H1 (cell line): Measurements from ENCODE around the gene CRNN. TPM values are rescaled to one million over a fixed set of nuclear protein-coding genes. Genes with fewer than 3 reads are reported as not detected.
A peak's percentile ranks its signal among the peaks of the same experiment; 100 is the strongest.

Experiments
- CTCF ChIA-PET: fragments of 300-600 bp; sonication (Branson Sonifier 250); formaldehyde crosslinking; loops from one replicate; lab custom pipeline; 2021; ENCODE audit not compliant: partially characterized antibody; lab: Charles Lee
- POLR2A ChIA-PET: fragments of 300-600 bp; sonication (Branson Sonifier 250); formaldehyde crosslinking; loops from one replicate; lab custom pipeline; 2021; ENCODE audit warnings: inconsistent platforms; ENCODE audit not compliant: partially characterized antibody; lab: Charles Lee
- DNase-seq, 2 experiments: peaks; one replicate each; pipeline versions ENCODE4 v3.0.0 to v3.0.0-alpha.2; 2010 to 2022; ENCODE audit warnings: low spot score in 2 of 2, low read depth in 1 of 2, mixed read lengths in 1 of 2
- FAIRE-seq: peaks from 2 replicates; lab custom pipeline; 2011; peaks lifted over from hg19 to GRCh38; lab: Jason Lieb, UNC
- H2AFZ ChIP-seq: 2 replicates; pipeline ENCODE4 v1.8.1; 2012; ENCODE audit warnings: low read length, inconsistent platforms
- H2AK5ac ChIP-seq: 2 replicates; pipeline ENCODE4 v1.6.1; 2013; ENCODE audit warnings: low read depth, low read length
- H2BK120ac ChIP-seq: replicated peaks from 2 replicates; pipeline ENCODE3; 2013; ENCODE audit warnings: low read depth, low read length, inconsistent platforms
- H2BK12ac ChIP-seq: 2 replicates; pipeline ENCODE4 v1.6.1; 2013; ENCODE audit warnings: low read depth, low read length
- H2BK15ac ChIP-seq: 2 replicates; pipeline ENCODE4 v1.6.1; 2013; ENCODE audit warnings: low read length
- H2BK20ac ChIP-seq: 2 replicates; pipeline ENCODE4 v1.6.1; 2013; ENCODE audit warnings: low read length
- H2BK5ac ChIP-seq: 2 replicates; pipeline ENCODE4 v1.6.1; 2013; ENCODE audit warnings: low read depth, low read length
- H3K14ac ChIP-seq: 2 replicates; pipeline ENCODE4 v1.6.1; 2013; ENCODE audit warnings: inconsistent platforms; ENCODE audit not compliant: insufficient read length
- H3K18ac ChIP-seq: 2 replicates; pipeline ENCODE4 v1.6.1; 2013; ENCODE audit warnings: low read length; ENCODE audit errors: extremely low read depth
- H3K23ac ChIP-seq: 2 replicates; pipeline ENCODE4 v1.6.1; 2013; ENCODE audit warnings: inconsistent platforms; ENCODE audit not compliant: insufficient read length
- H3K23me2 ChIP-seq: 2 replicates; pipeline ENCODE4 v1.6.1; 2013; ENCODE audit warnings: low read depth, low read length
- H3K27ac ChIP-seq: 2 replicates; pipeline ENCODE4 v1.6.1; 2011; ENCODE audit warnings: low read depth, low read length, inconsistent platforms
- H3K27me3 ChIP-seq, 4 experiments: replicated peaks in 1 of 4; 1 replicate in 1 of 4; 2 replicates in 3 of 4; pipeline versions ENCODE4 v1.6.1 to v1.8.1; 2011 to 2013; ENCODE audit warnings: low read length in 3 of 4, mild to moderate bottlenecking in 3 of 4, inconsistent platforms in 2 of 4, mixed read lengths in 2 of 4, moderate library complexity in 1 of 4; ENCODE audit not compliant: control insufficient read depth in 3 of 4, insufficient read depth in 3 of 4; ENCODE audit errors: extremely low read depth in 1 of 4
- H3K36me3 ChIP-seq, 4 experiments: 2 replicates each; pipeline versions ENCODE4 v1.6.1 to v1.8.1; 2011 to 2013; ENCODE audit warnings: mild to moderate bottlenecking in 4 of 4, low read length in 3 of 4, moderate library complexity in 2 of 4, control low read depth in 1 of 4, inconsistent platforms in 1 of 4; ENCODE audit not compliant: insufficient read depth in 4 of 4, control insufficient read depth in 2 of 4
- H3K4ac ChIP-seq: replicated peaks from 2 replicates; pipeline ENCODE3; 2013; ENCODE audit warnings: low read length, low read depth, mixed read lengths, inconsistent platforms; ENCODE audit not compliant: insufficient read length
- H3K4me1 ChIP-seq, 4 experiments: replicated peaks in 1 of 4; 1 replicate in 1 of 4; 2 replicates in 3 of 4; pipeline versions ENCODE4 v1.6.1 to v1.8.1; 2011 to 2013; ENCODE audit warnings: low read length in 3 of 4, inconsistent platforms in 2 of 4, mixed read lengths in 1 of 4; ENCODE audit not compliant: insufficient read depth in 4 of 4, control insufficient read depth in 3 of 4
- H3K4me2 ChIP-seq, 2 experiments: 2 replicates each; pipeline versions ENCODE4 v1.6.1 to v1.8.1; 2011 to 2013; ENCODE audit warnings: low read depth in 2 of 2, low read length in 2 of 2, control low read depth in 1 of 2, inconsistent platforms in 1 of 2, mild to moderate bottlenecking in 1 of 2; ENCODE audit not compliant: insufficient read depth in 1 of 2
- H3K4me3 ChIP-seq, 4 experiments: fragments of 200-600, 300-600 bp in 1 of 4; sonication (generic), shearing (Covaris generic), sonication (Bioruptor Twin) in 1 of 4; 2 replicates each; pipeline versions ENCODE4 v1.5.1 to v1.8.1; 2011 to 2016; ENCODE audit warnings: low read length in 4 of 4, low read depth in 3 of 4, control low read depth in 2 of 4, inconsistent platforms in 2 of 4, mild to moderate bottlenecking in 2 of 4, mixed read lengths in 1 of 4, moderate library complexity in 1 of 4; ENCODE audit not compliant: insufficient read depth in 2 of 4; ENCODE audit errors: extremely low read depth in 1 of 4
- H3K56ac ChIP-seq: replicated peaks from 2 replicates; pipeline ENCODE3; 2013; ENCODE audit warnings: low read depth, mild to moderate bottlenecking, mixed read lengths, low read length, inconsistent platforms; ENCODE audit not compliant: insufficient read length
- H3K79me1 ChIP-seq: 2 replicates; pipeline ENCODE4 v1.6.1; 2013; ENCODE audit warnings: low read depth, low read length, control low read depth
- H3K79me2 ChIP-seq, 2 experiments: 2 replicates each; pipeline versions ENCODE4 v1.6.1 to v1.8.1; 2012 to 2013; ENCODE audit warnings: low read length in 2 of 2, mild to moderate bottlenecking in 2 of 2, inconsistent platforms in 1 of 2; ENCODE audit not compliant: insufficient read depth in 2 of 2, control insufficient read depth in 1 of 2
- H3K9ac ChIP-seq, 4 experiments: replicated peaks in 1 of 4; 1 replicate in 1 of 4; 2 replicates in 3 of 4; pipeline versions ENCODE4 v1.6.1 to v1.8.1; 2011 to 2013; ENCODE audit warnings: low read depth in 3 of 4, low read length in 3 of 4, control low read depth in 2 of 4, mild to moderate bottlenecking in 2 of 4, moderate library complexity in 2 of 4, inconsistent platforms in 1 of 4; ENCODE audit errors: extremely low read depth in 1 of 4
- H3K9me3 ChIP-seq, 2 experiments: 2 replicates each; pipeline versions ENCODE4 v1.6.1 to v1.8.1; 2012 to 2013; ENCODE audit warnings: mild to moderate bottlenecking in 2 of 2, moderate library complexity in 2 of 2, control low read depth in 1 of 2, inconsistent platforms in 1 of 2, low read depth in 1 of 2, low read length in 1 of 2, mixed read lengths in 1 of 2; ENCODE audit not compliant: insufficient read depth in 2 of 2
- H4K20me1 ChIP-seq, 2 experiments: replicated peaks in 1 of 2; 2 replicates each; pipeline versions ENCODE3 to v1.8.1; 2011 to 2013; ENCODE audit warnings: inconsistent platforms in 2 of 2, low read length in 2 of 2, mild to moderate bottlenecking in 1 of 2; ENCODE audit not compliant: insufficient read depth in 2 of 2, control insufficient read depth in 1 of 2
- H4K5ac ChIP-seq: 2 replicates; pipeline ENCODE4 v1.6.1; 2013; ENCODE audit warnings: low read length, low read depth, mixed read lengths, inconsistent platforms; ENCODE audit not compliant: insufficient read length
- H4K8ac ChIP-seq: 2 replicates; pipeline ENCODE4 v1.8.0; 2013; ENCODE audit warnings: mild to moderate bottlenecking, moderate library complexity, low read length, inconsistent platforms; ENCODE audit not compliant: insufficient read depth; ENCODE audit errors: extremely low read depth
- H4K91ac ChIP-seq: replicated peaks from 2 replicates; pipeline ENCODE3; 2013; ENCODE audit warnings: low read length, mixed read lengths, inconsistent platforms; ENCODE audit not compliant: insufficient read length
- POLR2A ChIP-seq, 2 experiments: IDR thresholded peaks; 1 replicate in 1 of 2; 2 replicates in 1 of 2; pipeline ENCODE4 v1.6.1; 2011; ENCODE audit warnings: low read depth in 2 of 2, low read length in 2 of 2, mild to moderate bottlenecking in 2 of 2; ENCODE audit errors: control extremely low read depth in 1 of 2
- RAD21 ChIP-seq, 2 experiments: IDR thresholded peaks in 1 of 2; conservative IDR thresholded peaks in 1 of 2; 2 replicates each; pipeline ENCODE4 v1.6.1; 2011; ENCODE audit warnings: low read depth in 2 of 2, low read length in 2 of 2, improper control_type of control experiment in 1 of 2, inconsistent platforms in 1 of 2, mild to moderate bottlenecking in 1 of 2, moderate library complexity in 1 of 2
- WGBS, 2 experiments: shearing (Covaris generic) in 1 of 2; methylation state at CpG; one replicate each; pipeline versions ENCODE4 v1.1.6 to v1.1.7; 2013 to 2015; ENCODE audit warnings: low lambda C conversion rate in 2 of 2, mixed read lengths in 2 of 2, inconsistent platforms in 1 of 2, low coverage in 1 of 2, missing lambda C conversion rate in 1 of 2; ENCODE audit not compliant: insufficient replicate concordance in 2 of 2, insufficient coverage in 1 of 2, insufficient read length in 1 of 2; ENCODE audit errors: extremely low coverage in 1 of 2, missing lambda C conversion rate in 1 of 2; 5-methylcytosine and 5-hydroxymethylcytosine counted together
- polyA plus RNA-seq, 7 experiments: library from polyadenylated mRNA; depleted of rRNA in 3 of 7; stranded (reverse) in 5 of 7; unstranded in 2 of 7; fragments of >200 nt in 5 of 7; fragments of 200-250 nt in 2 of 7; gene quantifications; 1 replicate in 5 of 7; 2 replicates in 1 of 7; 4 replicates in 1 of 7; pipeline versions ENCODE4 v1.2.1 to v1.2.3, GENCODE V29; 2011 to 2013; ENCODE audit warnings: missing spikeins in 2 of 7, mixed read lengths in 2 of 7
- total RNA-seq: library from RNA; stranded (reverse); fragmentation: NEBNext Ultra II Directional; extraction: Animal tissue kit (Norgen Biotek cat#: 25700); gene quantifications from 2 replicates; pipeline ENCODE4 v1.2.1, GENCODE V29; 2021
- TF ChIP-seq, protein P1 (sequence below), 3 experiments: IDR thresholded peaks; 1 replicate in 2 of 3; 2 replicates in 1 of 3; pipeline versions ENCODE4 v1.5.1 to v1.6.1; 2011; ENCODE audit warnings: low read length in 3 of 3, mild to moderate bottlenecking in 3 of 3, inconsistent platforms in 2 of 3, low read depth in 1 of 3, moderate library complexity in 1 of 3; ENCODE audit not compliant: insufficient read depth in 1 of 3; ENCODE audit errors: control extremely low read depth in 1 of 3

Gene CRNN
- total and polyA plus RNA-seq, 2 of the 8 experiments (the other 6 are each of a cell fraction or from before 2014, with no cell fraction given), result not detected

DNA sequence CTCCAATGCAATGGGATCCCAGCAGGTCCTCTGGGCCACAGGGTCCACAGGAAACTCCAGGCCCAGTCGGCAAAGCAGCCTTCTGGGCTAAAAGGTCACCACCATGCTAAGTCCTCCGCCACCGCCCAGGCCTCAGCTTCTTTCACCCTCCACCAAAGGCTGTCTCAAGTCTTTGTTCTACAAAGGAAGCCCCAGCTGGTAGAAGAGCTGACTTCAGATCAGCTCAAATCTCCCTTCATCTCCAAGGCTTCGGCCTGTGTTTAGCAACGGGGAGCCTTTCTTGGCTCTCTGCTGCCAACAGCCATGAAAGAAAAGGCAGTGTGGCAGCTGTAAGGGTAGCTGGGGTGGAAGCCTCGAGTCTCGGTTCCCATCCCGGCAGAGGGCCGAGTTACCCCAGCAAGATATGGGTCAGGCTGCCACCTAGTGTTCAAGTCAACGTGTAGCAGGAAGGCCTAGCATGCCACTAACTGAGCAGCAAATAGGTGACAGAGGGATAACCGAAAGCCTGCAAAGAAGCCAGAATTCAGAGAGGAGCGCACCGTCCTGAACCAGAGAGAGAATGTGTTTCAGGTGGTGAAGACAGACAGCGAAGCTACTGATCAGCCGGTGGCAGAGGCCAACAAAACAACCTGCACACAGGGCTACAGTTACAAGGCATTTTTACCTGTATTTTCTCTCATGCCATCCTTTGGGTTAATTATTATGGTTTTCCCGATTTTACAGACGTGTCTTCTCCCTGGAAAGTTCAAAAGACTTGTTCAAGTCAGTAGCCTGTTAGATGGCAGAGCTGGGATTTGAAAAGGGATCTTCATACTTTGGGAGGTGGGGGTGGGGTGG, 26.8 kb upstream of the CRNN start:
- H3K27ac ChIP-seq, result no peak overlapping the region
- no peak overlapping the region for H3K56ac ChIP-seq
- peaks cover 82 to 90% of the 10 kb centered on the region in 2 experiments for H3K9me3 ChIP-seq
- no peak overlapping the region for H2BK15ac ChIP-seq
- ChIA-PET CTCF (interaction anchor here (0.5 to 2.1 kb wide), 6 partner anchors 15 to 388 kb away, joined by 3 to 12 read pairs (median 3); no protein-coding TSS in a partner anchor), POLR2A (no interaction called here)
- H4K5ac ChIP-seq, result no peak overlapping the region
- H3K4ac ChIP-seq, result no peak overlapping the region
- H3K79me1 ChIP-seq, result no peaks in the 10 kb centered on the region
- WGBS, 2 experiments, result 62% methylated on average over 15 of the region's 17 CpGs; no CpG with 5 or more reads in 1 of the 2 experiments
- DNase-seq (peak in 1 of 2 experiments; percentile 58), FAIRE-seq (no peak)
- no peak overlapping the region for H2BK20ac ChIP-seq
- H3K23ac ChIP-seq, result no peak overlapping the region
- no peak overlapping the region for H4K8ac ChIP-seq
- no peak overlapping the region for H3K9ac ChIP-seq
- no peak overlapping the region for H3K4me2 ChIP-seq
- no peak overlapping the region for H3K4me3 ChIP-seq
- no peak overlapping the region for H2AK5ac ChIP-seq
- H2BK12ac ChIP-seq, result no peak overlapping the region
- H3K79me2 ChIP-seq, result no peaks in the 10 kb centered on the region
- no peaks in the 10 kb centered on the region for H3K27me3 ChIP-seq
- no peaks in the 10 kb centered on the region; a peak in 1 of 8 replicates for H3K36me3 ChIP-seq
- H2AFZ ChIP-seq, result no peak overlapping the region
- TF ChIP-seq RAD21 (IDR thresholded peaks at IDR 0.05 in 1 of 2, conservative IDR thresholded peaks at IDR 0.05 in 1 of 2; ENCODE audit: low read depth in 2 of 2, low read length in 2 of 2) (peak; percentile 64 to 75), POLR2A (IDR thresholded peaks at IDR 0.05; ENCODE audit: control extremely low read depth in 1 of 2, low read depth in 2 of 2, low read length in 2 of 2) (no peak)
- TF ChIP-seq, protein P1, sequence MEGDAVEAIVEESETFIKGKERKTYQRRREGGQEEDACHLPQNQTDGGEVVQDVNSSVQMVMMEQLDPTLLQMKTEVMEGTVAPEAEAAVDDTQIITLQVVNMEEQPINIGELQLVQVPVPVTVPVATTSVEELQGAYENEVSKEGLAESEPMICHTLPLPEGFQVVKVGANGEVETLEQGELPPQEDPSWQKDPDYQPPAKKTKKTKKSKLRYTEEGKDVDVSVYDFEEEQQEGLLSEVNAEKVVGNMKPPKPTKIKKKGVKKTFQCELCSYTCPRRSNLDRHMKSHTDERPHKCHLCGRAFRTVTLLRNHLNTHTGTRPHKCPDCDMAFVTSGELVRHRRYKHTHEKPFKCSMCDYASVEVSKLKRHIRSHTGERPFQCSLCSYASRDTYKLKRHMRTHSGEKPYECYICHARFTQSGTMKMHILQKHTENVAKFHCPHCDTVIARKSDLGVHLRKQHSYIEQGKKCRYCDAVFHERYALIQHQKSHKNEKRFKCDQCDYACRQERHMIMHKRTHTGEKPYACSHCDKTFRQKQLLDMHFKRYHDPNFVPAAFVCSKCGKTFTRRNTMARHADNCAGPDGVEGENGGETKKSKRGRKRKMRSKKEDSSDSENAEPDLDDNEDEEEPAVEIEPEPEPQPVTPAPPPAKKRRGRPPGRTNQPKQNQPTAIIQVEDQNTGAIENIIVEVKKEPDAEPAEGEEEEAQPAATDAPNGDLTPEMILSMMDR (IDR thresholded peaks at IDR 0.05; ENCODE audit: control extremely low read depth in 1 of 3, insufficient read depth in 1 of 3, low read depth in 1 of 3, low read length in 3 of 3), result peak; percentile 60 to 67 (median 61)
- TF ChIP-seq, all 59 proteins: peak for 2
- Histone ChIP-seq H2BK5ac (no peak overlapping the region), H3K14ac (no peak overlapping the region), H3K18ac (no peak overlapping the region), H4K91ac (no peak overlapping the region), H3K23me2 (no peaks in the 10 kb centered on the region), H2BK120ac (no peak overlapping the region), H4K20me1 (no peaks in the 10 kb centered on the region), H3K4me1 (no peaks in the 10 kb centered on the region; a peak in 1 of 7 replicates)
